Nephron (organoid): ENCODE measurements around the gene SPECC1L.

Experiments
- H3K27ac Mint-ChIP-seq, 3 experiments: 2 replicates each; pipeline ENCODE4 v1.8.0; 2020; ENCODE audit warnings: mixed read lengths in 3 of 3, mild to moderate bottlenecking in 2 of 3, moderate library complexity in 1 of 3
- H3K27me3 Mint-ChIP-seq: 2 replicates; pipeline ENCODE4 v1.8.0; 2021; ENCODE audit warnings: low read depth, mild to moderate bottlenecking, moderate library complexity, mixed read lengths
- H3K36me3 Mint-ChIP-seq: 2 replicates; pipeline ENCODE4 v1.8.0; 2020; ENCODE audit warnings: low read depth, mixed read lengths
- H3K4me1 Mint-ChIP-seq: 2 replicates; pipeline ENCODE4 v1.8.0; 2020; ENCODE audit warnings: mixed read lengths
- H3K4me3 Mint-ChIP-seq, 3 experiments: 2 replicates each; pipeline ENCODE4 v1.8.0; 2020; ENCODE audit warnings: mild to moderate bottlenecking in 3 of 3, mixed read lengths in 3 of 3, moderate library complexity in 2 of 3
- H3K9me3 Mint-ChIP-seq: 2 replicates; pipeline ENCODE4 v1.8.0; 2020; ENCODE audit warnings: mixed read lengths
- CTCF ChIP-seq, 3 experiments: fragments of 200-600 bp; sonication (generic); IDR thresholded peaks; one replicate each; pipeline ENCODE4 v1.5.0; 2021; ENCODE audit warnings: antibody characterized with exemption in 3 of 3; ENCODE audit not compliant: unreplicated experiment in 3 of 3

Gene SPECC1L

GRCh38 chr22:24400726-24401596 is 130.3 kb downstream of the SPECC1L start:
- TF ChIP-seq CTCF (IDR thresholded peaks at IDR 0.05; ENCODE audit: unreplicated experiment in 3 of 3) = no peak
- H3K36me3 Mint-ChIP-seq = peaks cover 64% of the 10 kb centered on the region
- H3K9me3 Mint-ChIP-seq = no peaks in the 10 kb centered on the region
- peak overlapping the region in 1 of 3 experiments; percentile 22 for H3K27ac Mint-ChIP-seq
- peaks cover 25% of the 10 kb centered on the region for H3K4me1 Mint-ChIP-seq
- H3K27me3 Mint-ChIP-seq = no peaks in the 10 kb centered on the region
- H3K4me3 Mint-ChIP-seq = no peak overlapping the region

GRCh38 chr22:24401931-24402367 is 131.3 kb downstream of the SPECC1L start:
- H3K4me1 Mint-ChIP-seq = peaks cover 31% of the 10 kb centered on the region
- H3K27ac Mint-ChIP-seq = peak overlapping the region in 2 of 3 experiments; percentile 80 to 86
- no peaks in the 10 kb centered on the region for H3K27me3 Mint-ChIP-seq
- no peaks in the 10 kb centered on the region for H3K9me3 Mint-ChIP-seq
- no peak for TF ChIP-seq CTCF (IDR thresholded peaks at IDR 0.05; ENCODE audit: unreplicated experiment in 3 of 3)
- H3K36me3 Mint-ChIP-seq = peaks cover 63% of the 10 kb centered on the region
- no peak overlapping the region for H3K4me3 Mint-ChIP-seq

GRCh38 chr22:24402460-24403192 is 132.0 kb downstream of the SPECC1L start:
- H3K4me1 Mint-ChIP-seq = peaks cover 37% of the 10 kb centered on the region
- H3K36me3 Mint-ChIP-seq = peaks cover 61% of the 10 kb centered on the region
- no peaks in the 10 kb centered on the region for H3K9me3 Mint-ChIP-seq
- H3K27ac Mint-ChIP-seq = peak overlapping the region; percentile 59 to 86 (median 80)
- no peak overlapping the region for H3K4me3 Mint-ChIP-seq
- no peak for TF ChIP-seq CTCF (IDR thresholded peaks at IDR 0.05; ENCODE audit: unreplicated experiment in 3 of 3)
- no peaks in the 10 kb centered on the region for H3K27me3 Mint-ChIP-seq

GRCh38 chr22:24403346-24403745 is 132.7 kb downstream of the SPECC1L start:
- peaks cover 54% of the 10 kb centered on the region for H3K36me3 Mint-ChIP-seq
- no peaks in the 10 kb centered on the region for H3K27me3 Mint-ChIP-seq
- no peak for TF ChIP-seq CTCF (IDR thresholded peaks at IDR 0.05; ENCODE audit: unreplicated experiment in 3 of 3)
- H3K4me3 Mint-ChIP-seq = no peak overlapping the region
- peaks cover 44% of the 10 kb centered on the region for H3K4me1 Mint-ChIP-seq
- no peaks in the 10 kb centered on the region for H3K9me3 Mint-ChIP-seq
- H3K27ac Mint-ChIP-seq = peak overlapping the region; percentile 80 to 86 (median 80)

GRCh38 chr22:24404561-24405275 is 134.1 kb downstream of the SPECC1L start:
- peaks cover 44% of the 10 kb centered on the region for H3K4me1 Mint-ChIP-seq
- H3K27ac Mint-ChIP-seq = peak overlapping the region in 2 of 3 experiments; percentile 69 to 86
- TF ChIP-seq CTCF (IDR thresholded peaks at IDR 0.05; ENCODE audit: unreplicated experiment in 3 of 3) = no peak
- H3K27me3 Mint-ChIP-seq = no peaks in the 10 kb centered on the region
- no peaks in the 10 kb centered on the region for H3K9me3 Mint-ChIP-seq
- H3K4me3 Mint-ChIP-seq = no peak overlapping the region
- peaks cover 49% of the 10 kb centered on the region for H3K36me3 Mint-ChIP-seq
